Stimulated activated CD8-positive, alpha-beta memory T cell treated with anti-CD3 and anti-CD28 coated beads, Interleukin-4, amount 100 ng/mL, for 48 hours (primary cell): ENCODE measurements around the gene IL27RA.

Source experiments
- DNase-seq: peaks from one replicate; pipeline ENCODE4 v3.0.0-alpha.2; 2020

IL27RA gene

GRCh38 chr19:14061081-14061749, 29.7 kb downstream of the IL27RA start:
- no peak for DNase-seq

GRCh38 chr19:14061751-14062557, 30.4 kb downstream of the IL27RA start, which contains the start of gene PALM3:
Gene PALM3, minus strand, starts transcription at chr19:14062076. Its CDS starts 96 bp downstream, at chr19:14061980.
- no peak for DNase-seq

GRCh38 chr19:14062558-14062855, 30.9 kb downstream of the IL27RA start:
- DNase-seq: no peak

GRCh38 chr19:14063105-14063504, 31.5 kb downstream of the IL27RA start:
- DNase-seq: no peak

GRCh38 chr19:14066134-14066533, 34.6 kb downstream of the IL27RA start:
- no peak for DNase-seq

- DNase-seq: no peak
Measured at GRCh38 chr19:14070268-14071050, 38.9 kb downstream of the IL27RA start.

GRCh38 chr19:14072535-14073260, 41.1 kb downstream of the IL27RA start, which contains the start of gene MISP3:
Gene MISP3, plus strand, starts transcription at chr19:14072786. Its CDS starts 524 bp downstream, at chr19:14073310.
- DNase-seq: peak; percentile 71

- peak; percentile 80 for DNase-seq
Measured at GRCh38 chr19:14073261-14073924, 41.8 kb downstream of the IL27RA start.

GRCh38 chr19:14073925-14074838, 42.6 kb downstream of the IL27RA start:
- DNase-seq: peak; percentile 66

GRCh38 chr19:14078411-14078810, 46.8 kb downstream of the IL27RA start:
- DNase-seq: no peak

GRCh38 chr19:14080887-14081796, 49.6 kb downstream of the IL27RA start:
- DNase-seq: peak; percentile 100

- DNase-seq: peak; percentile 55
Measured at GRCh38 chr19:14081797-14082674, 50.5 kb downstream of the IL27RA start.

GRCh38 chr19:14082675-14082960, 51.1 kb downstream of the IL27RA start:
- no peak for DNase-seq

GRCh38 chr19:14085309-14085995, 53.9 kb downstream of the IL27RA start, which contains the start of gene C19orf67:
Gene C19orf67, minus strand, starts transcription at chr19:14085783. Its CDS starts 156 bp downstream, at chr19:14085627.
- no peak for DNase-seq

- no peak for DNase-seq
Measured at GRCh38 chr19:14086098-14086497, 54.5 kb downstream of the IL27RA start.

- DNase-seq: no peak
Measured at GRCh38 chr19:14088634-14089411, 57.3 kb downstream of the IL27RA start.

GRCh38 chr19:14089412-14089661, 57.8 kb downstream of the IL27RA start:
- DNase-seq: no peak
